BLaER1 (cell line): ENCODE measurements around the gene ELMO3.

Experiments used
- H3K27ac ChIP-seq: shearing (Covaris generic); formaldehyde crosslinking; 2 replicates; pipeline ENCODE4 v1.8.1; 2022
- H3K27me3 ChIP-seq: shearing (Covaris generic); formaldehyde crosslinking; 2 replicates; pipeline ENCODE4 v1.8.1; 2022
- H3K36me3 ChIP-seq: shearing (Covaris generic); formaldehyde crosslinking; 2 replicates; pipeline ENCODE4 v1.8.1; 2022
- H3K4me1 ChIP-seq: shearing (Covaris generic); formaldehyde crosslinking; 2 replicates; pipeline ENCODE4 v1.8.1; 2022
- H3K4me2 ChIP-seq: shearing (Covaris generic); formaldehyde crosslinking; 2 replicates; pipeline ENCODE4 v1.8.1; 2022
- H3K4me3 ChIP-seq: shearing (Covaris generic); formaldehyde crosslinking; 2 replicates; pipeline ENCODE4 v1.8.1; 2022
- H3K9ac ChIP-seq: shearing (Covaris generic); formaldehyde crosslinking; 2 replicates; pipeline ENCODE4 v1.8.1; 2022
- H3K9me3 ChIP-seq: shearing (Covaris generic); formaldehyde crosslinking; 2 replicates; pipeline ENCODE4 v1.8.1; 2022
- H4K20me1 ChIP-seq: shearing (Covaris generic); formaldehyde crosslinking; 2 replicates; pipeline ENCODE4 v1.8.1; 2022
- Cebpa-rat ChIP-seq: shearing (Covaris generic); IDR thresholded peaks from 2 replicates; pipeline ENCODE4 v1.8.1; 2022

Gene ELMO3

DNA sequence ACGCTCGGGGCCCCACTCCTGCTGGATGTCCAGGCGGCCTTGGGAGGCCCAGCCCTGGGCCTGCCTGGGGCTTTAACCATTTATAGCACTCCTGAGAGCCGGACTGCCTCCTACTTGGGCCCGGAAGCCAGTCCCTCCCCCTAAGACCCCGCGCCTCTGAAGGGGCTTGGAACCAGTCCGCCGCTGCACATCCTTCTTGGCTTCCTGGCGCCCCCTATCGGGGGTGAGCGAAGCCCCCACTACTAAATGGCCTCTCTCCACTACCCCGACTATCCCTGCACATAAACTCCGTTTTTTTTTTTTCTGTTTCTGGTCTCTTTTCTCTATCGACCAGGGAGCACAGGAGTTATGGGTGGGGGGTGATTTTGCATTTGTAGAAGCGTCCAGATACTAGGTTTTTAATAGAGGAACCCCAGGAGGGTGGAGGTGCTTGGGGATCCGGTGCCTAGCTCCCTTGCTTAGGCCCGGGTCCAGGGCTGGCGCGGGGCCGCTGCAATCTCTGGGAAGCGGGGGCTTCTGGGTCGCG, 29.2 kb upstream of the ELMO3 start:
- Histone ChIP-seq H4K20me1 (peaks cover 11% of the 10 kb centered on the region), H3K36me3 (no peaks in the 10 kb centered on the region), H3K27ac (peak overlapping the region; percentile 61), H3K4me1 (peaks cover 68% of the 10 kb centered on the region), H3K4me3 (peak overlapping the region; percentile 68), H3K9ac (peak overlapping the region; percentile 68), H3K9me3 (no peaks in the 10 kb centered on the region), H3K4me2 (peak overlapping the region; percentile 98), H3K27me3 (peaks cover 43% of the 10 kb centered on the region)
- no peak for TF ChIP-seq Cebpa-rat

DNA sequence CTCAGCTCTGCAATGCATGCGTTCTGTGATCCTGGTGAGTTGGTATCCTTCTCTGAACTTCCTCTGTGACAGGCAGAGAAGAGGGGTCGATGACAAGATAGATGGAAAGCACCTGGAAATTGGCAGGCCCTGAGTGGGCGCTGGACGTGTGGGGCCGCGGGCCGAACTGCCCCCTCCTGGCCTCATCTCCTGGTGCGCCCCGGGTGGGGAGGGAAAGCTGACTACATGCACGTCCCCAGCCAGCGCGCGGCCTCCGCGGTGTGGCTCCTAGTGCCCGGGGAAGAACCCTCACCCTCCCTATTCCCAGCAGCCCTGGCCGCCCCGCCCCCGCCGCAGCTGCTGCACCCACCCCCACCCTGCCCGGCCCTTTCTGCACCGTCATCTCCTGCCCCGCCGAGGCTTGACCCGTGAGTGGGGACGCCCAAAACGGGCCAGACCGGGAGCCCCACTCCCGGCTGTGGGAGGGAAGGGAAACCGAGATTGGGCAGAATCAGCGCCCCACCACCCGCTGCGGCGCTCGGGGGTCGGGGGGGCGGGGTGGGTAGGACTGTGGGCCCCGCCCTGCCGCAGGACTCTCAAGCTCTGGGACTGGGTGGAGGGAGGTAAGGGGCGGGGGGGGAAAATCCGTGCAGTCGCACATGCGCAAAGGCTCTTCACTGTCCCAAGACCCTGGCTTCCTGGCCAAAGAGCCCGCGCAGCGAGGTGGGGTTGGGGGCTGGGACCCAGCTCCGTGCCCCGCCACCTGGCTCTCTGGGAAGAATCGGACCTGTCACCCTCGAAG, 28.6 kb upstream of the ELMO3 start, which contains the start of gene NOL3:
NOL3 (plus strand) TSS at position 371 of the 781 bp plus-strand sequence.
- H3K27me3 ChIP-seq: peaks cover 36% of the 10 kb centered on the region
- H3K9ac ChIP-seq: peak within 1 kb of the TSS; percentile 68
- peak within 1 kb of the TSS; percentile 72 for H3K27ac ChIP-seq

DNA sequence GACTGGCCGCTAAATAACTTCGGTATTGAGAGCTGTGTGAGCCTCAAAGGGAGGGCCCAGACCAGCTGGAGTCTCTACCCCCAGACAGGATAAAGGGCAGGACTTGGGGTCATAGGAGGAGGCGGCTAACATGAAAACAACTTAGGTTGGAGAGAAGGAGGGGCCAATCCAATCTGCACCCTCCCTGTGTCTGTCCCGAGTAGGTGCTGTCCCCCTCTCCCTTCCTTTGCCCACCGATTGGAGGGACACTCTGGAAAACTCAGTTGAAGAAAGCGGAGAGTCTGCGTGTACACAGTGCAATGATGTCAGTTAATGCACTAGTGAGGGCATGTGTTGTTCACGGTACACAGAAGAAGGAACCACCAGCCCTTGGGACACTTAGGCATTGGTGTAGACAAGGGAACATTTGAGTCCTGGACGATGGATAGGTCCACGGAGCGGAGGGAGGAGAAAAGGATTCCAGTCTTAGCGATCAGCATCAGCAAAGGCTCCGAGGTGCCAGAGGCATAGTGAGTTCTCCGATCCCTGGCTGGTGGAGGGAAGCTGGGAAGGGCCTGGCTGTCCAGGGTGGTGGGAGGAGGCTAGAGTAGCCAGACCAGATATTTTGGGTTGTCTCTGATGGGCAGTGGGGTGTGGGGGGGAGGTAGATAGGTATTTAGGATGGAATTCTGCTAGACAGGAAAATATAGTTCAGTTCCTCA, 27.8 kb upstream of the ELMO3 start:
- H3K4me1 ChIP-seq: peaks cover 76% of the 10 kb centered on the region
- H3K4me3 ChIP-seq: peak overlapping the region; percentile 68
- peak overlapping the region; percentile 68; the same call in 1 of the 2 replicates for H3K9ac ChIP-seq
- H4K20me1 ChIP-seq: 0 out of 2 replicates have a peak, but pooled peaks cover 1% of the 10 kb centered on the region
- H3K27me3 ChIP-seq: peaks cover 29% of the 10 kb centered on the region
- peak overlapping the region; percentile 98 for H3K4me2 ChIP-seq
- H3K9me3 ChIP-seq: no peaks in the 10 kb centered on the region
- H3K27ac ChIP-seq: peak overlapping the region; percentile 72; the same call in 1 of the 2 replicates
- peaks cover 1% of the 10 kb centered on the region; the same call in 1 of the 2 replicates for H3K36me3 ChIP-seq
- no peak for TF ChIP-seq Cebpa-rat

More for the DNA sequence above, 28.6 kb upstream of the ELMO3 start, which contains the start of gene NOL3:
- peaks cover 5% of the 10 kb centered on the region for H4K20me1 ChIP-seq
- H3K4me2 ChIP-seq: peak within 1 kb of the TSS; percentile 98
- H3K9me3 ChIP-seq: no peaks in the 10 kb centered on the region
- H3K4me3 ChIP-seq: peak within 1 kb of the TSS; percentile 68
- H3K36me3 ChIP-seq: no peaks in the 10 kb centered on the region
- H3K4me1 ChIP-seq: peaks cover 69% of the 10 kb centered on the region
- no peak for TF ChIP-seq Cebpa-rat

DNA sequence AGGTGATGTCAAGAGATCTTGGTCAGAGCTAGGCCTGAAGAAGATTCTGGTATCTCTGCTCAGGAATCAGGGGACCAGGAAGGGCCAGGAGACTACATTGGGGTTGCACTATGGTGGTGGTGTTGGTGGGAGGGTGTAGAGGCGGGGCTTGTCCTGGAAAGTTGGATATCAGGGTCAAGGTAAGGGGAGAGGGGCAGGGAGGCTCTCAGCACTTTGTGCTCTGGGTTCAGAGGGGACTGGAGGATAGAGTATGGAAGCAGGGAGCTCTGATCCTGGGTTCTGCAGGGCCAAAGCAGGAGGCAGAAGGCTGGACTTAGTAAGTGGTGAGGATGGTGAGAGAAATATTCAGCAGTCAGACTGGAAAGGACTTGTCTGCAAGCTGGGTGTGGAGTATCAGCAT, 25.6 kb upstream of the ELMO3 start:
- Histone ChIP-seq H3K9me3 (no peaks in the 10 kb centered on the region), H3K36me3 (peaks cover 11% of the 10 kb centered on the region; the same call in 1 of the 2 replicates), H3K4me2 (peak overlapping the region; percentile 99), H3K4me3 (peak overlapping the region; percentile 71), H3K9ac (peak overlapping the region; percentile 78), H3K4me1 (peaks cover 88% of the 10 kb centered on the region), H3K27ac (peak overlapping the region; percentile 85), H4K20me1 (peaks cover 19% of the 10 kb centered on the region), H3K27me3 (peaks cover 17% of the 10 kb centered on the region)
- TF ChIP-seq Cebpa-rat: no peak

DNA sequence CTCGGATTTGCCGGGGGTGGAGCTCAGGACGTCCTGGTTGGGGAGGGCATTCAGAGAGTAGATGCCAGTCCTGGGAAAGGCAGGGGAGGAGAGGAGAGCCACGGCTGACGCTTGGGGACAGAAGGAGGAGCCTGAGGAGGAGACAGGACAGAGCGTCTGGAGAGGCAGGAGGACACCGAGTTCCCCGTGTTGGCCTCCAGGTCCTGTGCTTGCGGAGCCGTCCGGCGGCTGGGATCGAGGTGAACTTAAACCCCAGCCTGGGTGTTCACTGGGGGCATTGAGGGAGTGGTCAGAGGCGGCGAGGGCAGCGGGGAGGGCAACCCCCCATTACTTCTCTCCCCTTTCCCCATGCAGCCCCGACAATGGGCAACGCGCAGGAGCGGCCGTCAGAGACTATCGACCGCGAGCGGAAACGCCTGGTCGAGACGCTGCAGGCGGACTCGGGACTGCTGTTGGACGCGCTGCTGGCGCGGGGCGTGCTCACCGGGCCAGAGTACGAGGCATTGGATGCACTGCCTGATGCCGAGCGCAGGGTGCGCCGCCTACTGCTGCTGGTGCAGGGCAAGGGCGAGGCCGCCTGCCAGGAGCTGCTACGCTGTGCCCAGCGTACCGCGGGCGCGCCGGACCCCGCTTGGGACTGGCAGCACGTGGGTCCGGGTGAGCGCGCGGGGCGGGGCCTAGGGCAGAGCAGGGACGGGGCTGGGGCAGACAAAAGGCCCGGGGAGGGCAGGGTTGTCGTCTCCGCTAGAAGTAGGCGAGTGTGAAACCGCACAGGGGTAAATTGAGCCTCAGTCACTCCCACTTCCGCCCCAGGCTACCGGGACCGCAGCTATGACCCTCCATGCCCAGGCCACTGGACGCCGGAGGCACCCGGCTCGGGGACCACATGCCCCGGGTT, 24.9 kb upstream of the ELMO3 start:
- Histone ChIP-seq H3K9me3 (no peaks in the 10 kb centered on the region), H4K20me1 (peaks cover 26% of the 10 kb centered on the region), H3K27ac (peak overlapping the region; percentile 85), H3K9ac (peak overlapping the region; percentile 78), H3K4me3 (peak overlapping the region; percentile 71), H3K4me1 (peaks cover 84% of the 10 kb centered on the region), H3K36me3 (peaks cover 11% of the 10 kb centered on the region; the same call in 1 of the 2 replicates), H3K27me3 (peaks cover 18% of the 10 kb centered on the region), H3K4me2 (peak overlapping the region; percentile 99)
- TF ChIP-seq Cebpa-rat: no peak

DNA sequence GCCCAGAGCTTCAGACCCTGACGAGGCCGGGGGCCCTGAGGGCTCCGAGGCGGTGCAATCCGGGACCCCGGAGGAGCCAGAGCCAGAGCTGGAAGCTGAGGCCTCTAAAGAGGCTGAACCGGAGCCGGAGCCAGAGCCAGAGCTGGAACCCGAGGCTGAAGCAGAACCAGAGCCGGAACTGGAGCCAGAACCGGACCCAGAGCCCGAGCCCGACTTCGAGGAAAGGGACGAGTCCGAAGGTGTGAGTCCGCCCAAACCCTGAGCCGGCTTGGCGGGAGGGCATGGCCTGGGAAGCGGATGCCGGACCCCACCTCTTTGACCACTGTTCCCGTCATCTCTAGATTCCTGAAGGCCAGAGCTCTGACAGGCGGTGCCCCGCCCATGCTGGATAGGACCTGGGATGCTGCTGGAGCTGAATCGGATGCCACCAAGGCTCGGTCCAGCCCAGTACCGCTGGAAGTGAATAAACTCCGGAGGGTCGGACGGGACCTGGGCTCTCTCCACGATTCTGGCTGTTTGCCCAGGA, 24.2 kb upstream of the ELMO3 start:
- Histone ChIP-seq H3K4me2 (peak overlapping the region; percentile 99), H4K20me1 (peaks cover 33% of the 10 kb centered on the region), H3K36me3 (peaks cover 11% of the 10 kb centered on the region; the same call in 1 of the 2 replicates), H3K9ac (peak overlapping the region; percentile 78), H3K9me3 (no peaks in the 10 kb centered on the region), H3K27me3 (peaks cover 18% of the 10 kb centered on the region), H3K27ac (peak overlapping the region; percentile 85), H3K4me3 (peak overlapping the region; percentile 71), H3K4me1 (peaks cover 76% of the 10 kb centered on the region)
- no peak for TF ChIP-seq Cebpa-rat

DNA sequence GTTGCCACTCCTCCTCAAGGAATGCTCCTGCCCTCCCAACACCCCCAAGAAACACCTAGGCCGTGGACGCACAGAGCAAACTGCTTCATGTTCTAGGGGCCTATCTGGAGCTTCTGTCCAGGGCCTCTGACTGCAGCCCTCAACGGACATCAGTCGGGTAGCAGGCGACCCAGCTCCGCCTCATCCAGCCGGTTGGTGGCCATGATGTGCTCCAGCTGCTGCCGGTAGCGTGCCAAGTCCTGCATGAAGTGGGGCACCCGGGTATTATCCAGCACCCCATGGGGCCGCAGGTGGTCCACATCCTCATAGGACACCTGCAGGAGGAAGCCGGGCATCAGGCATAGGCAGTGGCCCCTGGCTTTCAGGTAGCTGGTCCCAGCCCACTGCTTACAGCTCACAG, 22.3 kb upstream of the ELMO3 start:
- TF ChIP-seq Cebpa-rat: no peak
- Histone ChIP-seq H3K27me3 (peaks cover 18% of the 10 kb centered on the region), H4K20me1 (peaks cover 52% of the 10 kb centered on the region), H3K9me3 (no peaks in the 10 kb centered on the region), H3K27ac (no peak overlapping the region), H3K36me3 (peaks cover 16% of the 10 kb centered on the region; the same call in 1 of the 2 replicates), H3K4me3 (no peak overlapping the region), H3K4me2 (no peak overlapping the region), H3K9ac (no peak overlapping the region), H3K4me1 (peaks cover 74% of the 10 kb centered on the region)

DNA sequence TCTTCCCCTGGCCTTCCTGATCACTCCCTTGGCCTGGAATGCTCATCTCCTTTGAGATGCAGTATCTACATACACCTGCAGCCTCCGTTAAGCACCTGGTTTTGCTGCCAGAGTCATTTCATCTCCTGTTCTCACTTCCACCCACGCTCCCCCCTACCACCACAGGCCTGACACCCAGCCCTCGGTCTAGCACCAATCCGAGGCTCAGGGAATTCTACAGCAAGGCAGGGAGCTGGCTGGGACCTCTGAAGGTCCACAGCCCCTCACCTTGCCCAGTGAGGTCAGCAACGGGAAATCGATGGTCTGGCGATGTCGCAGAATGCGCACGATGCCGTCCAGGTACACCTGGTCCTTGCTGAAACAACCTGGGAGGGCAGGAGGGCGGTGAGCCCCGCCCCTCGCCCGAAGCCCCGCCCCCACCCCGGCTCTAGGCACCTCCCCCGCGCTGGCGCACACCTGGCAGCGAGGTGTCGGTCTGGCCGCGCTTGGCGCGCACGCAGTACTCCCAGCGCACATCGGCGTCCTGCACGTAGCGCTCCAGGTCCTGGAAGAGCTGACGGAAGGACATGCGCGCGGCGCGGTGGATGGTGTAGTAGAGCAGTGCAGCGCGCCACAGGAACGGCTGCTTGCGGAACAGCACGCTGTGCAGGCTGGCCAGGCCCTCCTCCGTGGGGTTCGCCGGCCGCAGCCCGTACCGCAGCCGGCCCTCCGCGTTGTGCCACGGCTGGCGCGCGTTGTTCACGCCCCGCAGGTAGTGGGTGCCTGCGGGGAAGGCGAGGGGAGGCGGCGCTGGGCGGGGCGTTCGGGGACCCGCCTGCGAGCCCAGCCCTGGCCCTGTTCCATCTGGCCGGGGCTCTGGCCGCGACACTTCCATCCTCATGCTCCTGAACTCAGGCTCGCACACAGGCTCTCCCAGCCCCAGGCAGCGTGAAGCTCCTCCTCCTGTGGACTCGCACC, 20.9 kb upstream of the ELMO3 start:
- H3K4me1 ChIP-seq: peaks cover 75% of the 10 kb centered on the region
- peak overlapping the region; percentile 86 for H3K4me2 ChIP-seq
- H3K27ac ChIP-seq: no peak overlapping the region
- peaks cover 52% of the 10 kb centered on the region for H4K20me1 ChIP-seq
- H3K9me3 ChIP-seq: no peaks in the 10 kb centered on the region
- peaks cover 18% of the 10 kb centered on the region for H3K27me3 ChIP-seq
- H3K36me3 ChIP-seq: peaks cover 16% of the 10 kb centered on the region; the same call in 1 of the 2 replicates
- no peak overlapping the region for H3K9ac ChIP-seq
- no peak for TF ChIP-seq Cebpa-rat
- H3K4me3 ChIP-seq: peak overlapping the region; percentile 55
